HepG2 (cell line): ENCODE data around the gene ANKRD17. TPM values are rescaled to one million over a fixed set of nuclear protein-coding genes. Genes with fewer than 3 reads are reported as not detected.
A peak's percentile ranks its signal among the peaks of the same experiment; 100 is the strongest.

Experiments used
- ATAC-seq: fragments of 200-7000 bp; cut with Tn5 transposase; 3 replicates; pipeline ENCODE4 v1.9.1; 2020; ENCODE audit warnings: mild to moderate bottlenecking, moderate library complexity
- BruUV-seq: library from RNA; stranded (reverse); fragments of 400-500 nt; replicated peaks from 2 replicates; lab custom pipeline; 2021; lab: Mats Ljungman, UMichigan
- CTCF ChIA-PET: fragments of 300-600 bp; formaldehyde crosslinking; extraction: SDS; loops from one replicate; lab custom pipeline; 2021; ENCODE audit warnings: low total read pairs, inconsistent platforms, low intra/inter-chr PET ratio; lab: Yijun Ruan, JAX
- POLR2A ChIA-PET: fragments of 350-600 bp; sonication (Branson Sonifier 250); formaldehyde crosslinking; loops from one replicate; lab custom pipeline; 2020; ENCODE audit warnings: antibody characterized with exemption, inconsistent platforms; lab: Yijun Ruan, JAX
- DNase-seq: peaks from one replicate; pipeline ENCODE4 v3.0.0-alpha.2; 2015; ENCODE audit warnings: low spot score
- FAIRE-seq: peaks from 3 replicates; lab custom pipeline; 2011; peaks lifted over from hg19 to GRCh38; lab: Jason Lieb, UNC
- H2AFZ ChIP-seq: one replicate; pipeline ENCODE4 v1.6.1; 2011; ENCODE audit warnings: low read length, inconsistent platforms
- H3K27ac ChIP-seq: fragments of 300-600 bp; 3 replicates; pipeline ENCODE4 v1.8.0; 2011; ENCODE audit warnings: mixed run types, mild to moderate bottlenecking, mixed read lengths, low read length, inconsistent platforms; ENCODE audit not compliant: insufficient read depth; ENCODE audit errors: extremely low read length
- H3K27me3 ChIP-seq, 2 experiments: fragments of 200-600 bp in 1 of 2; 2 replicates in 1 of 2; 3 replicates in 1 of 2; pipeline versions ENCODE4 v1.6.0 to v1.8.0; 2011; ENCODE audit warnings: low read length in 2 of 2, mild to moderate bottlenecking in 2 of 2, moderate library complexity in 2 of 2, inconsistent platforms in 1 of 2; ENCODE audit not compliant: insufficient read depth in 2 of 2, control insufficient read depth in 1 of 2
- H3K36me3 ChIP-seq, 2 experiments: fragments of 200-600 bp in 1 of 2; replicated peaks in 1 of 2; 2 replicates in 1 of 2; 3 replicates in 1 of 2; pipeline versions ENCODE4 v1.5.1 to v1.8.0; 2011; ENCODE audit warnings: low read length in 2 of 2, inconsistent platforms in 1 of 2; ENCODE audit not compliant: insufficient read depth in 2 of 2, control insufficient read depth in 1 of 2
- H3K4me1 ChIP-seq: 2 replicates; pipeline ENCODE4 v1.5.1; 2012; ENCODE audit warnings: low read length, inconsistent platforms; ENCODE audit not compliant: insufficient read depth
- H3K4me2 ChIP-seq: 2 replicates; pipeline ENCODE4 v1.6.0; 2011; ENCODE audit warnings: low read depth, low read length, inconsistent platforms
- H3K4me3 ChIP-seq, 3 experiments: fragments of 200-600 bp in 1 of 3; sonication (generic), shearing (Covaris generic) in 1 of 3; replicated peaks in 1 of 3; 2 replicates each; pipeline ENCODE4 v1.5.1; 2011 to 2016; ENCODE audit warnings: low read length in 3 of 3, inconsistent platforms in 2 of 3, low read depth in 2 of 3, mild to moderate bottlenecking in 2 of 3, control low read depth in 1 of 3, mixed read lengths in 1 of 3; ENCODE audit not compliant: insufficient read depth in 1 of 3
- H3K79me2 ChIP-seq: one replicate; pipeline ENCODE4 v1.6.1; 2011; ENCODE audit warnings: low read length, inconsistent platforms; ENCODE audit not compliant: insufficient read depth
- H3K9ac ChIP-seq: 2 replicates; pipeline ENCODE4 v1.6.0; 2011; ENCODE audit warnings: mild to moderate bottlenecking, low read depth, low read length, inconsistent platforms; ENCODE audit not compliant: insufficient read depth
- H3K9me3 ChIP-seq: 2 replicates; pipeline ENCODE4 v1.5.1; 2012; ENCODE audit warnings: mild to moderate bottlenecking, low read length
- H4K20me1 ChIP-seq: 2 replicates; pipeline ENCODE4 v1.6.0; 2011; ENCODE audit warnings: inconsistent platforms, mild to moderate bottlenecking, low read length, moderate library complexity; ENCODE audit not compliant: insufficient read depth
- ASH2L ChIP-seq: fragments of 300-600, 200-600 bp; sonication (generic); IDR thresholded peaks from 2 replicates; pipeline ENCODE4 v1.7.0; 2017; ENCODE audit warnings: low read depth, mild to moderate bottlenecking, moderate library complexity, mixed read lengths, low read length; ENCODE audit not compliant: insufficient read length
- CBX5 ChIP-seq: sonication (generic); formaldehyde crosslinking; IDR thresholded peaks from 2 replicates; pipeline ENCODE4 v1.4.0; 2020; ENCODE audit warnings: missing genetic modification reagents, borderline replicate concordance
- JDP2 ChIP-seq: sonication (generic); formaldehyde crosslinking; IDR thresholded peaks from 2 replicates; pipeline ENCODE4 v1.8.1; 2022; ENCODE audit warnings: missing genetic modification reagents, borderline replicate concordance
- KDM3A ChIP-seq: IDR thresholded peaks from 2 replicates; pipeline ENCODE4 v1.6.1; 2018; ENCODE audit warnings: low read depth, missing compliant biosample characterization
- KDM5B ChIP-seq: sonication (generic); formaldehyde crosslinking; IDR thresholded peaks from 2 replicates; pipeline ENCODE4 v1.4.0; 2020; ENCODE audit warnings: missing genetic modification reagents, mild to moderate bottlenecking, borderline replicate concordance
- KLF6 ChIP-seq: IDR thresholded peaks from 2 replicates; pipeline ENCODE4 v1.8.0; 2016; ENCODE audit warnings: missing biosample characterization, missing genetic modification reagents
- MAFF ChIP-seq: IDR thresholded peaks from 2 replicates; pipeline ENCODE4 v1.6.1; 2011; ENCODE audit warnings: low read depth, low read length, improper control_type of control experiment
- POLR2AphosphoS2 ChIP-seq: IDR thresholded peaks from 2 replicates; pipeline ENCODE4 v1.6.1; 2011; ENCODE audit warnings: low read depth, low read length, improper control_type of control experiment
- THRA ChIP-seq: sonication (generic); formaldehyde crosslinking; IDR thresholded peaks from 2 replicates; pipeline ENCODE4 v1.4.0; 2020; ENCODE audit warnings: missing genetic modification reagents, borderline replicate concordance
- ZNF256 ChIP-seq: sonication (generic); formaldehyde crosslinking; conservative IDR thresholded peaks from 2 replicates; pipeline ENCODE4 v1.4.0; 2020; ENCODE audit warnings: missing genetic modification reagents
- ZNF263 ChIP-seq: sonication (generic); formaldehyde crosslinking; IDR thresholded peaks from 2 replicates; pipeline ENCODE4 v1.4.0; 2020; ENCODE audit warnings: missing genetic modification reagents
- ZNF674 ChIP-seq: sonication (generic); formaldehyde crosslinking; IDR thresholded peaks from 2 replicates; pipeline ENCODE4 v1.5.0; 2020; ENCODE audit warnings: low read depth, mild to moderate bottlenecking, missing genetic modification reagents
- in situ Hi-C: cut with HindIII; loops from 2 replicates; pipeline ENCODE4 v1.10.0; 2017; ENCODE audit warnings: low pct_unique_long_range_greater_than_20kb; ENCODE audit not compliant: extremely low pct_ligation_motif_present
- intact Hi-C: fragments of 100-400 bp; cut with micrococcal nuclease; formaldehyde crosslinking; loops from one replicate; pipeline ENCODE4 v1.10.0; 2022; ENCODE audit not compliant: unreplicated experiment
- polyA plus RNA-seq, 8 experiments: library from polyadenylated mRNA; depleted of rRNA in 3 of 8; stranded (reverse) in 7 of 8; unstranded in 1 of 8; fragments of >200 nt; fragmentation: Illumina TruSeq in 4 of 8; extraction: Trizol in 4 of 8; gene quantifications; 2 replicates each; pipeline versions ENCODE4 v1.2.1 to v1.2.3, GENCODE V29; 2011 to 2016; ENCODE audit warnings: low read depth in 4 of 8, missing spikeins in 1 of 8, mixed read lengths in 1 of 8; ENCODE audit not compliant: insufficient read depth in 1 of 8
- total RNA-seq, 5 experiments: library from RNA; depleted of rRNA; stranded (reverse); fragments of >200 nt; fragmentation: Illumina TruSeq; extraction: Trizol; gene quantifications; 2 replicates each; pipeline ENCODE4 v1.2.3, GENCODE V29; 2016; ENCODE audit warnings: low read depth in 1 of 5
- TF ChIP-seq, protein P1 (sequence below): IDR thresholded peaks from 2 replicates; pipeline ENCODE4 v1.6.1; 2016; ENCODE audit warnings: mild to moderate bottlenecking

The ANKRD17 gene
- total and polyA plus RNA-seq, 2 of the 13 experiments (the other 11 are each of a cell fraction or from before 2014, with no cell fraction given), result 55.7 to 61.1 TPM

DNA sequence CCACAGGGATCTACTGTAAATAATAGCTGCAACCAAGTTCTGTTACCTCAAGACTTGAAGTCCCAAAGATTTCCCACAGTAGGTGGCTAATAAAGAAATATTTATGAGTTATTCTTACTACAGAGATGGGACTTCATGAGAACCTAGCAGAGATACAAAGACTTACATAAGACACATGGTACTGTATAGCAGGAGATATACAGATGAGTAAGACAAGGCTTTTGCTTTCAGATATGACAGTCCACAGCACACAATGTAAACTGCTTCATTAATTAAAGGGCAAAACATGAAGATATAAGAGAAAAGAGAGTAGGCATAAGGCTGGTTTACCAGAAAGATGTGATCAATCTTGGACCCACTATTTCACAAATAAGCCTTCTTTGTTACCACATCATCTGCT is 6.6 kb downstream of the ANKRD17 start:
- Histone ChIP-seq H3K27ac (no peak overlapping the region), H3K27me3 (no peaks in the 10 kb centered on the region; a peak in 1 of 5 replicates), H3K9ac (no peak overlapping the region), H2AFZ (no peak overlapping the region), H4K20me1 (peaks cover 95% of the 10 kb centered on the region), H3K36me3 (peaks cover 2 to 37% of the 10 kb centered on the region in 2 experiments; a peak in 4 of 5 replicates), H3K4me2 (no peak overlapping the region), H3K9me3 (no peaks in the 10 kb centered on the region), H3K4me3 (no peak overlapping the region), H3K79me2 (peaks cover 100% of the 10 kb centered on the region), H3K4me1 (peaks cover 64% of the 10 kb centered on the region)
- in situ Hi-C loops (loop anchor here (10.0 kb wide), 1 partner anchor 127 kb away; no protein-coding TSS in a partner anchor), intact Hi-C loops (loop anchor here (10.0 kb wide), 1 partner anchor 183 kb away; the partner anchor contains the start of gene AFP)
- ChIA-PET POLR2A (no interaction called here), CTCF (no interaction called here)
- DNase-seq, result no peak
- FAIRE-seq, result no peak
- TF ChIP-seq KLF6 (CRISPR knock-in tag) (no peak), JDP2 (no peak), ASH2L (no peak), CBX5 (CRISPR knock-in tag) (no peak), ZNF263 (CRISPR knock-in tag) (no peak), KDM3A (CRISPR knock-in tag) (no peak), ZNF674 (CRISPR knock-in tag) (no peak), THRA (no peak), POLR2AphosphoS2 (no peak), ZNF256 (CRISPR knock-in tag) (no peak), KDM5B (CRISPR knock-in tag) (no peak), MAFF (no peak)
- TF ChIP-seq, protein P1, sequence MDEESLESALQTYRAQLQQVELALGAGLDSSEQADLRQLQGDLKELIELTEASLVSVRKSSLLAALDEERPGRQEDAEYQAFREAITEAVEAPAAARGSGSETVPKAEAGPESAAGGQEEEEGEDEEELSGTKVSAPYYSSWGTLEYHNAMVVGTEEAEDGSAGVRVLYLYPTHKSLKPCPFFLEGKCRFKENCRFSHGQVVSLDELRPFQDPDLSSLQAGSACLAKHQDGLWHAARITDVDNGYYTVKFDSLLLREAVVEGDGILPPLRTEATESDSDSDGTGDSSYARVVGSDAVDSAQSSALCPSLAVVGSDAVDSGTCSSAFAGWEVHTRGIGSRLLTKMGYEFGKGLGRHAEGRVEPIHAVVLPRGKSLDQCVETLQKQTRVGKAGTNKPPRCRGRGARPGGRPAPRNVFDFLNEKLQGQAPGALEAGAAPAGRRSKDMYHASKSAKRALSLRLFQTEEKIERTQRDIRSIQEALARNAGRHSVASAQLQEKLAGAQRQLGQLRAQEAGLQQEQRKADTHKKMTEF (CRISPR knock-in tag), result no peak
- peak; percentile 53; the same call in 2 of the 3 replicates for ATAC-seq
- no TSS peak for BruUV-seq
